Spleen (tissue), 7 donors: ENCODE data around the gene HDGFL3.
A peak's percentile ranks its signal among the peaks of the same experiment; 100 is the strongest.

Experiments used
- POLR2A ChIP-seq, 3 donors: fragments of 450-650 bp; IDR thresholded peaks; one replicate each; pipeline ENCODE4 v1.5.1; 2017; ENCODE audit warnings: antibody characterized with exemption in 3 of 3, mild to moderate bottlenecking in 1 of 3
- TF ChIP-seq, protein P1 (sequence below), 11 experiments: fragments of 200-600 bp in 7 of 11; fragments of 450-650 bp in 4 of 11; sonication (generic) in 4 of 11; IDR thresholded peaks in 8 of 11; conservative IDR thresholded peaks in 3 of 11; 1 replicate in 7 of 11; 2 replicates in 4 of 11; pipeline versions ENCODE4 v1.4.0 to v1.8.0; 2016 to 2021; ENCODE audit warnings: antibody characterized with exemption in 11 of 11, inconsistent platforms in 4 of 11, mild to moderate bottlenecking in 1 of 11
- donor health status: DM: no; HTN: no; CAD: no; lungs with moderate emphysema.
- donor health status: DM: no; HTN: no; CAD: no.
- donor health status: DM: no; HTN: no; CAD: no.

DNA sequence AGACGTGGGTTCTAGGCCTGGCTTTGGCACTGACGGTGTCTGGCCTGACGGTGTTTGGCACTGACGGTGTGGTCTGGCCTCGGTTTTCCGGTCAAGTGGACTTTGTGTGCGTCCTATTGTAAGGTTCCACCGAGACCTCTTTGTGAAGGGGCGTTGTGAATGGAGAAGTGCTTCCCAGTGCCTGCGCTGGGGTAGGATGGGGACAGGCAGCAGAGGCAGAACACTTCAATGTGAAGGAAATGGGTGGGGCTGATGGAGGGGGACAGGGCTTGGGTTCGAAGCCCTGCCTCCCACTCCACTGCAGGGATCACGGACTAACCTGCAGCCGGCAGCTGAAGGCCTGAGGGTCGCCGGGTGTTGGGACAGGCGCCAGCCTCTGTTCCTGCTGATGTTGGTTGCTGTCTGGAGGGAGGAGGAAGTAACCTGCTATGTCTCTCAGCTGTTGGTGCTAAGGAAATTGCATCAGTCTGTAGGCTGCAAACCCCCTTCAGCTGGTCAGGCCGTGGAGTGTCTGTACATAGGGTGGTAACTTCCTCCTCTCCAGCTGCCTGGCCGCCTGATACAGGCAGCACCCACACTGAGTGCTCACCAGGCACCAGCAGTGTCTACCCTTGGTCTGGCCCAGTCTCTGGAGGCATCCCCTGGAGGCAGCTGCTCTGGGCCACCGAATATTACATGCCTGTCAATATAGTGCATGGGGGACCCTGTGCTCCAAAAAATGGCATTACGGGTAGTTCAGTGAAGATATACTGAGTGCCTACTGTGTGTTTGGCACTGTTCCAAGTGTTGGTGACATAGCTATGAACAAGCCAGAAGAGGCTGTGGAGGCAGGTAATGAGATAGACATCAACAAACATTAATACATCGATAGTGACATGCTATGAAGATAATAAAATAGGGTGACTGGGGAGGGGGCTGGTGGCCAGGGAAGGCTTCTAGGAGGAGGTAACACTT, 99.1 kb downstream of the HDGFL3 start:
- TF ChIP-seq, protein P1, sequence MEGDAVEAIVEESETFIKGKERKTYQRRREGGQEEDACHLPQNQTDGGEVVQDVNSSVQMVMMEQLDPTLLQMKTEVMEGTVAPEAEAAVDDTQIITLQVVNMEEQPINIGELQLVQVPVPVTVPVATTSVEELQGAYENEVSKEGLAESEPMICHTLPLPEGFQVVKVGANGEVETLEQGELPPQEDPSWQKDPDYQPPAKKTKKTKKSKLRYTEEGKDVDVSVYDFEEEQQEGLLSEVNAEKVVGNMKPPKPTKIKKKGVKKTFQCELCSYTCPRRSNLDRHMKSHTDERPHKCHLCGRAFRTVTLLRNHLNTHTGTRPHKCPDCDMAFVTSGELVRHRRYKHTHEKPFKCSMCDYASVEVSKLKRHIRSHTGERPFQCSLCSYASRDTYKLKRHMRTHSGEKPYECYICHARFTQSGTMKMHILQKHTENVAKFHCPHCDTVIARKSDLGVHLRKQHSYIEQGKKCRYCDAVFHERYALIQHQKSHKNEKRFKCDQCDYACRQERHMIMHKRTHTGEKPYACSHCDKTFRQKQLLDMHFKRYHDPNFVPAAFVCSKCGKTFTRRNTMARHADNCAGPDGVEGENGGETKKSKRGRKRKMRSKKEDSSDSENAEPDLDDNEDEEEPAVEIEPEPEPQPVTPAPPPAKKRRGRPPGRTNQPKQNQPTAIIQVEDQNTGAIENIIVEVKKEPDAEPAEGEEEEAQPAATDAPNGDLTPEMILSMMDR (IDR thresholded peaks at IDR 0.05 in 8 of 11, conservative IDR thresholded peaks at IDR 0.05 in 3 of 11) = no peak
- TF ChIP-seq POLR2A (IDR thresholded peaks at IDR 0.05) = peak in 1 of 3 donors; percentile 24
